Right lobe of liver (tissue), 4 donors: ENCODE measurements around the gene LRP2.

Source experiments
- CTCF ChIP-seq, 4 donors: fragments of 200-600 bp in 3 of 4; fragments of 450-650 bp in 1 of 4; IDR thresholded peaks; one replicate each; pipeline versions ENCODE4 v1.5.1 to v1.8.0; 2016 to 2022; ENCODE audit warnings: antibody characterized with exemption in 4 of 4, mild to moderate bottlenecking in 2 of 4
- POLR2A ChIP-seq: fragments of 450-650 bp; IDR thresholded peaks from one replicate; pipeline ENCODE4 v1.6.1; 2017; ENCODE audit warnings: antibody characterized with exemption, mild to moderate bottlenecking
- donor health status: DM: no; HTN: no; CAD: no.
- donor health status: DM: no; HTN: no; CAD: no.
- donor health status: DM: no; HTN: yes; CAD: no.

DNA sequence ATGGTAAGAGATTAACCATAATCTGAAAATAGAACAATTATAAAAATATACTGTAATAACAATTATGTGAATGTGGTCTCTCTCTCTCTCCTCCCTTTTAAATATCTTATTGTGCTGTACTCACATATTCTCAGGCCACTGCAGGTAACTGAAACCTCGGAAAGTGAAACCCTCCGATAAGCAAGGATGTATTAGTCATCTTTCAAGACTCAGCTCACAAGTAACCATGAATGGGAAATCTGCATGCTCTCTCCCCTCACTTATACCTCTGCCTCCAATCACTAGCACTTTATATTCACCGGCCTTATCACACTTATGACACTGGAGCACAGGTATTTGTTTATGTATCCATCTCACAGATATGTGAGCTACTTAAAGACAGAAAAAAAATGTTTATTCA lies 139.7 kb downstream of the LRP2 start:
- TF ChIP-seq CTCF (IDR thresholded peaks at IDR 0.05) (no peak), POLR2A (no peak)
